GM18909 (cell line): ENCODE results near the gene CDK19.
"Not testable (repeated sequence)": the region's sequence is repeated elsewhere in the genome, so short reads cannot be mapped to it uniquely, and the experiment has no call there.

Experiments
- ATAC-seq: cut with Tn5 transposase; IDR thresholded peaks from one replicate; pipeline ENCODE4 v1.9.1; 2021; ENCODE audit warnings: mild to moderate bottlenecking; ENCODE audit not compliant: unreplicated experiment, poor library complexity

The CDK19 gene

DNA sequence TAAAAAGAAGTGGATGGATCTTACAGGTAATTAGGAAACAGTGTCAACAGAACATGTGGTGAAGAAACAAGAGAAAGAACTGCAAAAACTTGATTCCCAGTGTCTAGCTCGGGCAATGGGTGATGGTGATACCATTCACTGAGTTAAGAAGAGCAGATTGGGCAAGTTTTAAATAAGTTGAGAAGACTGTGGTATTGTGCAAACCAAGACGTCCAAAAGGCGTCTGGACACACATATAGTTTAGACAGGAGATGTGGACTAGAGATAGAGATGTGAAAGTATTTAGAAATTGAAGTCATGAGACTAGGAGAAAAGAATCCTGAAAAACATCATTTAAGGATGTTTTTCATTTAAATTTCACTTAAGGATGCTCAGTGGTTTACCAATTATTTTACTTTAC is 53.9 kb downstream of the CDK19 start:
- ATAC-seq: no peak

DNA sequence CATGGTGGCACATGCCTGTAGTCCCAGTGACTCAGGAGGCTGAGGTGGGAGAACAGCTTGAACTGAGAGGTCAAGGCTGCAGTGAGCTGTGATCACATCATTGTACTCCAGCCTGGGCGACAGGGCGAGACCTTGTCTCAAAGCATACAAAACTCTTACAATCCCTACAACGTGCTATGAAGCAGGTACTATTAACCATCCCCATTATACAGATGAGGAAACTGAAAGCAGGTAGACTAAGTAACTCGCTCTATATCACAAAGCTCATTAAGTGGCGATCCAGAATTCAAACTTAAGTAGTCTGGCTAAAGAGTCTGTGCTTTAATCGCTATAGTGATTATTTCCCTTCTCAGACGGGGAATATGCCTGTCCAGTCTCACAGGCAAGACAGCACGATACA is 54.7 kb downstream of the CDK19 start:
- ATAC-seq: no peak

DNA sequence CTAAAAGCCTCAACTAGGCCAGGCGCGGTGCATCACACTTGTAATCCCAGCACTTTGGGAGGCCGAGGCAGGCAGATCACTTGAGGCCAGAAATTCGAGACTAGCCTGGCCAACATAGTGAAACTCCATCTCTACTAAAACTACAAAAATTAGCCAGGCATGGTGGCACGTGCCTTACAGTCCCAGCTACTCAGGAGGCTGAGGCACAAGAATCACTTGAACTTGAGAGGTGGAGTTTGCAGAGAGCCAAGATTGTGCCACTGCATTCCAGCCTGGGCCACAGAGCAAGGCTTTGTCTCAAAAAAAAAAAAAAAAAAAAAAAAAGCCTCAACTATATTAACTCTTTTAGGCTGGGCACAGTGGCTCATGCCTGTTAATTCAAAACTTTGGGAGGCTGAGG is 55.2 kb downstream of the CDK19 start:
- not testable (repeated sequence) for ATAC-seq

DNA sequence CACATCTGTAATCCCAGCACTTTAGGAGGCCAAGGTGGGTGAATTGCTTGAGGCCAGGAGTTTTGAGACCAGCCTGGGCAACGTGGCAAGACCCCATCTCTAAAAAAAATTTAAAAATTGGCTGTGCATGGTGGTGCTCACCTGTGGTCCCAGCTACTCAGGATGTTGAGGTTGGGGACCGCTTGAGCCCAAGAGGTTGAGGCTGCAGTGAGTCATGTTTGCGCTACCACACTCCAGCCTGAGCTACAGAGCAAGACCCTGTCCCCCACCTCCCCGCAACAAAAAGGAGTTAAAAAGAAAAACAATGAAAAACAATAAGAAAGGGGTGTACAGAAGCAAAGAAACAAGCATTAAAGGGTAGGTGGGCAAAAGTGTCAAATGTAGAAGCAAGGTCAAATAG is 57.3 kb downstream of the CDK19 start:
- ATAC-seq: no peak

DNA sequence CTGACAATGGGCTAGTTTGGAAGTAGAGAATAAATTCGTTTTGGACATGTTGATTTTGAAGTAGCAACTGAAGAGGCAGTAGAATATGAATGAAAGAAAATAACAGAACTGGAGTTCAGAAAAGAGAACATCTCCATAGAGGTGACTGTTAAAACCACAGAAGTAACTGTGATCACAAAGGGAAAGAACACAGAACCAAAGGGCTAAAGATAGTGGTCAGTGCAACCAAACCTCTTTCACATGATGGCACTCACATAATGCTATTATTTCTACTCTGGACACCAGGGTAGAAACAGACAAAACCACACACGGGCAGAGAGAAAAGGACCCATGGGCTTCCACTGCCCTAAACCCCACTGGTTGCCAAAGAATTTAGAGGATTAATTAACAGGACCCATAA is 58.5 kb downstream of the CDK19 start:
- peak; percentile 63 for ATAC-seq

DNA sequence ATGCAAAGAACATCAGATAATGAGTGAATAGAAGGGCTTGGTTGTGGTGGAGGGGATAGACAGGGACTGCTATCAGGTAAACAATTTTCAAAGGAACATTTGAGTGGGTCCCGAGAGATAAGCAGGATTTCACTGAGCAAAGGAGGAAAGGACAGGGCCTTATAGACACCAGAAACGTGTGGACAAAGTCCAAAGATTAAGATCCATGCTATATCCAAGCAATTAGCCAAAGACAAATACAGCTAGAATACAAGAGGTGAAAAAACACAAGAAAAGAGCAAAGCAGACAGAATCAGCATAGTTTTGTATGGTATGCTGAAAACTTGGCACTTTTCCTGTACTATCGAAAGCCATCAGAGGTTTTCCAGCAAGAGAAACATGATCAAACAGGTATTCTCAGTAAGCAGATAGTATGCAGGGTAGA is 59.8 kb downstream of the CDK19 start:
- ATAC-seq: no peak

DNA sequence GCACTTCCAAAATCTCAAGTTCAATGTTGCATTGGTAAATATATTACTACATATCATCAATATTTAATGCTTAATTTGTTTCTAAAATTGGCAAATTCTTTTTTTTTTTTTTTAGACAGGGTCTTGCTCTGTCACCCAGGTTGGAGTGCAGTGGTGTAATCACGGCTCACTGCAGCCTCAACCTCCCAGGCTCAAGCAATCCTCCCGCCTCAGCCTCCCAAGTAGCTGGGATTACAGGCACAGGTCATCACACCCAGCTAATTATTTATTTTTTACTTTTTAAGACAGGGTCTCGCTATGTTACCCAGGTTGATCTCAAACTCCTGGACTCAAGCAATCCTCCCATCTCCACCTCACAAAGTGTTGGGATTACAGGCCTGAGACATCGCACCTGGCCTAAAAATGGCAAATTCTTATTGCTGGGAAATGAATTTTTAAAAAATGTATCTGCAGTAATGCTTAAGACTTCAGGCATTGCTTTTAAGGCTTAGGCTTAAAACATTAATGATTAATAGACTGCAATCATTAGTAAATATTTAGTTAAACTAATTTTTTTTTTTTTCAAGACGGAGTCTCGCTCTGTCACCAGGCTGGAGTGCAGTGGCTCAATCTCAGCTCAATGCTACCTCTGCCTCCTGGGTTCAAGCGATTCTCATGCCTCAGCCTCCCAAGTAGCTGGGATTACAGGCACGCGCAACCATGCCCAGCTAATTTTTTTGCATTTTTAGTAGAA is 61.2 kb downstream of the CDK19 start:
- not testable (repeated sequence) for ATAC-seq

DNA sequence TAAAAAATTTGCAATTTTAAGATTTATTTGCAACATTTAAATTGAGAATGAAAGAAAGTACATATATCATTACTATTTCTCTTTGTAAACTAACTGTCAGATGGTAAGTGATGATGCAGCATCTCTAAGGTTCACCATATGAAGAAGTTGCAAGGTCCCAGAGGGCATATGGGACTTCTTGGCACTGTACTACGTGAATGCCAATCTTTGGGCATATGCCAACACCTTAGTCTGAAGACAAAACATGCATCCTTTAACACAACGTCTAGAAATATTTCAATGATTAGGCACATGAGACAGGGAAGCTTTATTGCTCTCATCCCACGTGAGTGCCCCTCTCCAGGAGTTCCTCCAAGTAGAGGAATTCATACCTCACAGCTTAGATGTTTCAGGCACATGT is 66.8 kb downstream of the CDK19 start:
- no peak for ATAC-seq

DNA sequence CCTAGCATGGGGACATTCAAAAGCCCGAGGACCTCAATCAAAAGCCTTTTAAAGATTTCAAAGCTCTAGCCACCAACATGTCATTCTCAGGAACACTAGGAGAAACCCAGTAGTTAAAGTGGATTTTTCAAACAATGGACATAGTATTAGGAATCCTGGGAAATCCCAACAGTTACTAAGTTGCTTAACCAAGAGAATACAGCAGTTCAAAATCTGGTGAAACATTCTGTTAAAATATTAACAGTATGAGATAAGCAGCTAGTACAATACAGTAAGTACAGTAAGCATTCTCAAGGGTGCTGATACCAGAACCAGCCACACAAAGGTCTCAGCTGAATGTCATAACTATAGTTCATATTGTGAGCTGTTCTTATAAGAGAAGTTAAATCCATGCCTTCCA is 68.6 kb downstream of the CDK19 start:
- ATAC-seq: no peak

DNA sequence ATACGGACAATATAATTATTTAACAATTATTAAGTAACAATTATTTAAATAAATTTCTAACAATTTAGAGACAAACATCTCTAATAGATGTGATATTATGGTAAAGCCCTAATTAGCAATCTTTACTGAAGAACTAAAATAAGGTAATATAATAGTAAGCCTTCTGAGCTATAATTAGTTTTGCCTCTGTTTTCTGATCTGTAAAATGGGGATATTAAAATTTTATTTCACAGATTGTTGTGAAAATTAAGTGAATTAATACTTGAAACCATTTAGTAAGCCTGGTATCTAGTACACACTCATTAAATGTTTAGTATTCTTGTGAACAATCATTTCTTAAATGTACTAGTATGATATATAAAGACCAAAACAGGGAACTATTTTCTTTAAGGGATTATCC is 70.3 kb downstream of the CDK19 start:
- ATAC-seq: no peak

DNA sequence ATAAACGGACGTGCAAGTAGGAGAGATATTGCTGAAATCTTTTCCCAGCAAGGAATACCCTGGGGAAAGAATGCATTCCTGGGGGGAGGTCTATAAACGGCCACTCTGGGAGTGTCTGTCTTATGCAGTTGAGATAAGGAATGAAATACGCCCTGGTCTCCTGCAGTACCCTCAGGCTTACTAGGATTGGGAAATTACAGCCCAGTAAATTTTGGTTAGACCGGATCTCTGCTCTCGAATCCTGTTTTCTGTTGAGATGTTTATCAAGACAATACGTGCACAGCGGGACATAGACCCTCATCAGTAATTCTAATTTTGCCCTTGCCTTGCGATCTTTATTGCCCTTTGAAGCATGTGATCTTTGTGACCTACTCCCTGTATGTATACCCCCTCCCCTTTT is 72.7 kb downstream of the CDK19 start:
- ATAC-seq: not testable (repeated sequence)

DNA sequence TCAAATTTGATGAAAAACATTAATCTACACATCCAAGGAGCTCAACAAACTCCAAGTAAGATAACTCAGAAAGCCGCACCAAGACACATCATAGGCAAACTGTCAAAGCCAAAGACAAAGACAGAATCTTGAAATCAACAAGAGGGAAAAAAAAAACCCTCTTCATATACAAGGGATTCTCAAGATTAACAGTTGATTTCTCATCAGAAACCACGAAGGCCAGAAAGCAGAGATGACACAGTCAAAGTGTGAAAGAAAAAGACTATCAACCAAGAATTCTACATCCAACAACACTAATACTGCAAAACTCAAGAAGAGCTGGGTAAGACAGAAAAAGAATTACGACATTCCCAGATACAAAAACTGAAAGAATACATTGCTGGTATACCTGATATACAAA is 73.8 kb downstream of the CDK19 start:
- ATAC-seq: no peak

DNA sequence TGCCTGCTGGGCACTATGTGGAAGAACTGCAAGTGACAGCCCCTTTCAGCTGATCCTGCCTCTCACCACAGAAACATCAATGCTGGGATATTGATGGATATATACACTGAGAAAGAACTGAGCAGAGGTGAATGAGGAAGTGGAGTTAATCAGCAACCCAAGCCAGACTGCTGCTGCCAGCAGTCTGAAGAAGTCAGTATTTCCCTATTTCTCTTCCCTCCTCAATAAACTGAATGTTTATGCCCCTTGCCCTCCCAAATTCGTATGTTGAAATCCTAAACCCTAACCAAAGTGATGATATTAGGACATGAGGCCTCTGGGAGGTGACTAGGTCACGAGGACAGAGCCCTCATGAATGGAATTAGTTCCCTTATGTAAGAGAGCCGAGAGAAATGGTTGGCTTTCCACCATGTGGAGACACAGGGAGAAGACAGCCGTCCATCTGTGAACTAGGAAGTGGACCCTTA is 76.3 kb downstream of the CDK19 start:
- ATAC-seq: peak; percentile 85

DNA sequence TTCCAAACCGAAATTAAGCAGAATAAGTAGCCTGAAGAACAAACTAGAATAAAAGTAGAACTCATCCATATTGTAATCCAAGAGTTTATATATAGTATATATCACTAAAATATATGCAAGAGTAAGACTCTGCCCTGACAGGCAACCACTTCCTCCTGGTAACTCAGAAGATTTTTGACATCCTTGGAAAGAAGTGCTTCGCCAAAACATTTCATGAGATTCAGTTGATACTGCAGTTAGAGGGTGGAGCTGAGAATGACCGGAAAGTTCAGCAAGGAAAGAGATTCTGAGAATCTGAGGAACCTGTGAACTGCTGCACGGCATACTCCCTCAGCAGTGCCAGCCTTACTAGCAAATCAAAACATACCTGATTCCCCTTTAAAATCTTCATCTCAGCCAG is 79.6 kb downstream of the CDK19 start:
- ATAC-seq: no peak

DNA sequence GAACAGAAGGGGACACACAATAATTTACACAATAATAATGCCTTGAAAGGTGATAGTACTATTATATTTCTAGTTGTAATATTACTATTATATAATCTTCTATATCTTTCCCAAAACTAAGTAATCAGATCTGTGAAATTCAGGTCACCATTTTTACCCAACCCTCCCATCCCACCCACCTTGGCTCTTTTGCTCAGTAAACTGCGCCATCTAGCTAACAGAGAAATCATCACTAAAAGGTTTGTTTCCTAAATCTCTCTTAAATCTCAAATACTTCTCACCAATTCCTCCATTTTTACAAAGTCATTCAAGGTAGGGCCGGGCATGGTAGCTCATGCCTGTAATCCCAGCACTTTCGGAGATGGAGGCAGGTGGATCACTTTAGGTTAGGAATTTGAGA is 83.4 kb downstream of the CDK19 start:
- no peak for ATAC-seq

DNA sequence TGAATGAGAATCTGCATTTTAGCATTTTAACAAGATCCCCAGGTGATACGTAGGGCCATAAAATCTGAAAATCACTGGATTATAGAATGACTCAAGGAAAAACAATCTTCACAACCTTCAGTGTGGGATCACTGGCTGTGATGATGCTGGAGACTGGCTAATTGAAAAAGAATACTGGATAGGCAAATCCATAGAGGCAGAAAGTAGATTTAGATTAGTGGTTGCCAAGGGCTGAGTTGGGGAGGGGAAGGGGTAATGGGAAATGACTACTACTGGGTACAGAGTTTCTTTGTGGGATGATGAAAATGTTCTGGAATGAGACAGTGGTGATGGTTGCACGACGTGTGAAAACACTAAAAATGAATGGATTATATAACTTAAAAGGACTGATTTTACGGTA is 84.1 kb downstream of the CDK19 start:
- ATAC-seq: no peak

DNA sequence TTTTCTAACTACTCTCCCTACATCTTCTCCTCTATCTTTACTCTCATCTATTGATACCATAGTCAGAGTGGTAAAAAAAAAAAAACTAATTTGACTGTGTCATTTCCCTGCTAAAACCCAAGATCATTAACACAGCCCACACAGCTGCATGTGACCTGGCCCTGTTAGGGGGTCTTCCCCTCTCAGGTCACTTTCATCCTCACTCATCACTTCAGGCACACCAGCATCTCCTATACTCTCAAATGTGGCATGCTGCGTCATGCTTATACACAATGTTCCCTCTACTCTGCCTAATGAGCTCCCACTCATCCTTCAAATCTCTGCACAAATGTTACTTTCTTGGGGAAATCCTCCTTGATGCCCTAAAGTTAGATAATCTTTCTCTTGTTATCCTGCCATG is 86.8 kb downstream of the CDK19 start:
- ATAC-seq: peak; percentile 71

DNA sequence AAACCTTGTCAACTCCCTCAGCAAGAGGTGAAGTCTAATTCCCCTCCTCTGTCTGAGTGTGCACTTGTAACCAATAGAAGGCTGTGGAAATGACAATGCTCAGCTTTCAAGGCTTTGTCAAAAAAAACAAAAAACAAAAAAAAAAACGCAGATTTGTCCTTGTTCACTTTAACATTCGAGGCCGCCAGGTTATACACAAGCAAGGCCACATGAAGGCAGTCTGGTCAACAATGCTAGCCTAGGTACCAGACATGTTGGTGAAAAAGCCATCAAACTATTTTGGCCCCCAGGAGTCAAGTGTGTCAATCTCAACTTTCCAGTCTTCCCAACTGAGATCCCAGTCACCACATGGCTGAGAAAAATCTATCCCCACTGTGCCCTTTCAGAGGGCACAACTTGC is 92.3 kb downstream of the CDK19 start:
- ATAC-seq: no peak

DNA sequence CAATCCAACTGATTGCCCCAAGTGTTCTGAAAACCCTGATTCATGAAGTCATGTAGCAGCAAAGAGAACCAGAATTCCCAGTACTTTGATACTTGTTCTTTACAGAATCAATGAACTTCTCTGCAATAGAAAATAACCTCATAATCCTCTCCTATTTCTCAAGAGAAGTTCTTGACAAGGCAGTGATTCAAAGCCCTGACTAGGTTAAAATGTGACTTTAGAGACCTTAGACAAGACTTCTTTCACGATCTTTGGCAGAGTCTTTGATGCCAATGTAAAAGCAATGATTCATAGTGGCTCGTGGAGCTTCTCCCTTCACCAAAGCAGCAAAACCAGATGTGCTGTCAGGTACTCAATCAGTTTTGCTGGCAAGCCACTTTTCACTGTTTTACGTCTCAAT is 95.2 kb downstream of the CDK19 start:
- no peak for ATAC-seq

DNA sequence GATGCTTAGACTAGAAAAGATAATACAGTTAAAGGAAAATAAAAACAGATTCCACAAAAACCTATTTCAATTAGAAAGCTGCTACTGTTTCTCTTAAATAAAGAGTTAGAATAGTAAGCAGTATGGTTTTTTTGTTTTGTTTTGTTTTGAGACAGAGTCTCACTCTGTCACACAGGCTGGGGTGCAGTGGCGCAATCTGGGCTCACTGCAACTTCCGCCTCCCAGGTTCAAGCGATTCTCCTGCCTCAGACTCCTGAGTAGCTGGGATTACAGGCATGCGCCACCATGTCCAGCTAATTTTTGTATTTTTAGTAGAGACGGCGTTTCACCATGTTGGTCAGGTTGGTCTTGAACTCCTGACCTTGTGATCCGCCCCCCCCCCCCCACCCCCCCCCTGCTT is 95.7 kb downstream of the CDK19 start:
- not testable (repeated sequence) for ATAC-seq

DNA sequence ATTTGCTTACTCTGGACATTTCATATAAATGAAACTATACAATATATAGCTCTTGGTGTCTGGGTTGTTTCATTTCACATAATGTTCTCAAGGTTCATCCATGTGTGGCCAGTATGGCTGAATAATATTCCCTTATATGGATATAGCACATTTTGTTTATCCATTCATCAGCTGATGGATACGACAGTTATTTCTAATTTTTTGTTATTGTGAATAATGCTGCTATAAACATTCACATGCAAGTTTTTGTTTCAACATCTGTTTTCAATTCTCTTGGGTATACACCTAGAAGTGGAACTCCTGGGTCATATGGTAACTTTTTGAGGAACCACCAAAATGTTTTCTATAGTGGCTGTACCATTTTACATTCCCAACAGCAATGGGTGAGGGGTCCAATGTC is 101.1 kb downstream of the CDK19 start:
- no peak for ATAC-seq

DNA sequence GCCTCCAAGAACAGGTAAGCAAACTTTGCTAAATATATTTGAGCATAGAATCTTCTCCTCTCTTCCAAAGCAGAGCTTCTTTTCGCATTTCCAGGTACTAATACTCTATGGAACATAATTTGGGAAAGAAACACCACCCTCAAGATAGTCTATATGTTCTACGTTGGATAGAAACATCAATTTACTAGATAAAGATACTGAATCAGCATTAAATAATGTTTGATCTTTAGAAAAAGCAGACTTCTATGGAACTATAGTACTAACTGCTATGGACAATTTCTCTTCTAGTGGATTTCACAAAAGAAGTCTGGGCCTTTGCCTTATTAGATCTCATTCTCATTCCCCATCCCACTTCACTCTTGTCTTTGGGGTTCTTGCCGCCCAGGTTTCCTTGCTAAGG is 103.0 kb downstream of the CDK19 start:
- no peak for ATAC-seq

DNA sequence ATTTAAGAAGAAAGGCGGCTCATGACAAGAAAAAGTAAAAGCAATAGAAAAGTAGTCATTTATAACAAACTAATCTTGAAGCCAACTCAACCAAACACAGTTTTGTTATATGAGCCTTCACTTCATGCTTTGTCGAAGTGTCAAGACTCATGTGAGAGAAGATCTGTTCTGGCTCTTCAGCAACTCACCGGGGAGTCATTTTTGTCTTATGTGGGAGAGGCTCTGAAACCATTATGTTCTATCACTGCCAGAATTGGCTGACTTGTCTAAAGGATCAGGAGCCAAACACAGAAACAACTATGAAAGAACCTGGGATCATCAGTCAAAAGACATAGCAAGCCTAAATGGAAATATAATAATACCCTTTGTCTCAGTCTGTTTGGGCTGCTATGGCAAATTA is 105.2 kb downstream of the CDK19 start:
- no peak for ATAC-seq
